ENCODE measurements around the gene SIRPB2.

SIRPB2 gene

DNA sequence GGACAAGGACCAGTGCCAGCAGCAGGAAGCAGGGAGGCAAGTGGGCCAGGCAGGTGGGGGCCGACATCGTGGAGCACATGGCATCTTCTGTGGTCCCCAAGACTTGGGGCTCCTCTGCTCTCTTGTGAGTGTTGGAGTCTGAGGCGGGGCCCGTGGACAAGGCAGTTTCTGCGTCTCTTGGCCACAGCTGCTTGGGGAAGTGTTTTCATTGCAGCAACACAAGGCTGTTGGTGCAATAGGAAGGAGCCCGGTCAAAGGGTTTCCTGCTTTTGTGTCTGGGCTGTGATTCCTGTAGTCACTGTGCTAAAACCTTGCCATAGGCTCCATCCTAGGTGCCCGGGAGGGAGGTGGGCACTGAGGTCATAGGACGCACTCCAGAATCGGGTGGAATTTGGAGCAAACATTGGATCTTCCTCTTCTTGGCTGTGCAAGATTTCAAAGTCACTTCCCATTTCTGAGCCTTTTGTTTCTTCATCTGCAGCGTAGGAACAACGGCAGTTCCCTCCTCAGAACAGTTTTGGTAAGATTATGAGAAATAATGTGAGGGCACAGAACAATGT lies at the start of gene SIRPB2:
Gene SIRPB2, minus strand, starts transcription at position 140 of the 560 bp plus-strand sequence. Its CDS starts 61 bp downstream, at position 79.
- Mint-ChIP-seq H3K27ac (no peak within 1 kb of the TSS), H3K36me3 (no peaks in the 10 kb centered on the region), H3K9me3 (no peaks in the 10 kb centered on the region), H3K4me1 (no peaks in the 10 kb centered on the region), H3K4me3 (no peak within 1 kb of the TSS), H3K27me3 (peaks cover 6% of the 10 kb centered on the region)

DNA sequence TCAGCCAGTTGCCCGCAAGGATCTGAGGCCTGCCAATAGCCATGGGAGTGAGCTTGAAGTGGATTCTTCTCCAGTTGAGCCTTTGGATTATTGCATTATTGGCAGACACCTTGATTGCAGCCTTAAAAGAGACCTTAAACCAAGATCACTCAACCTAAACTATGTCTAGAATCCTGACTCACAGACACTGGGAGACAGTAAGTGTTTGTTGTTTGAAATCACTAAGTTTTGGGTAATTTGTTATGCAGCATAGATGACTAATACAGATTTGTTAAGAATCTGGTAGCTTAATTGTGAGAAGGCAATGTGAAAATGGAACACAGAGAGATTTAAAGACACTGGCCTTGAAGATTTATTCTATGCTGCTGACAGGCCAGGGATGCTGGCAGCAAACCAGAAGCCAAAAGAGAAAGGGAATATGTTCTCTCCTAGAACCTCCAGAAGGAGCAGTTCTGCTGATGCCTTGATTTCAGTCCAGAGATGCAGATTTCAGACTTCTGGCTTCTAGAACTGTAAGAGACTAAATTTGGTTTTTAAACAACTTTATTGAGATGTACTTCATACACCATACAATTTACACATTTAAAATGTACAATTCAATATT lies 48.7 kb upstream of the SIRPB2 start:
- no peaks in the 10 kb centered on the region for H3K27me3 Mint-ChIP-seq
- H3K4me3 Mint-ChIP-seq = no peak overlapping the region

DNA sequence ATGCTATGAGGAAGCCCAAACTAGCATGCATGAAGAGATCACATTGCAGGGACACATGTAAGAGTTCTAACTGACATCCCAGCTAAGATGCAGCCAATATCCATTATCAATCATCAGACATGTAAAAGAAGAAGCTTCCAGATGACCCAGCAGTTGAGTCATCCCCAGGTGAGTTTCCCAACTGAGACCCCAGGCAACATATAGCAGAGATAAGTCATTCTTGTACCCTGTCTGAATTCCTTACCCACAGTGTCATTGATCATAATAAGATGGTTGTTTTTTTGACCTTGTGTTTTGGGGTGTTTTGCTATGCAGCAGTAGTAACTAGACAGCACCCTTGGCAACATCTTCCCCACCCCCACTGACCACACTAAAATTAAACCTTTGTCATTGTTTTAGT lies 47.4 kb upstream of the SIRPB2 start:
- Mint-ChIP-seq H3K4me1 (peaks cover 23% of the 10 kb centered on the region), H3K9me3 (peaks cover 15% of the 10 kb centered on the region), H3K27ac (no peak overlapping the region), H3K4me3 (no peak overlapping the region), H3K36me3 (peaks cover 3% of the 10 kb centered on the region), H3K27me3 (no peaks in the 10 kb centered on the region)

More for the DNA sequence above, 48.7 kb upstream of the SIRPB2 start:
- Mint-ChIP-seq H3K36me3 (peaks cover 5% of the 10 kb centered on the region), H3K27ac (peak overlapping the region; percentile 48), H3K4me1 (peaks cover 23% of the 10 kb centered on the region), H3K9me3 (peaks cover 19% of the 10 kb centered on the region)

DNA sequence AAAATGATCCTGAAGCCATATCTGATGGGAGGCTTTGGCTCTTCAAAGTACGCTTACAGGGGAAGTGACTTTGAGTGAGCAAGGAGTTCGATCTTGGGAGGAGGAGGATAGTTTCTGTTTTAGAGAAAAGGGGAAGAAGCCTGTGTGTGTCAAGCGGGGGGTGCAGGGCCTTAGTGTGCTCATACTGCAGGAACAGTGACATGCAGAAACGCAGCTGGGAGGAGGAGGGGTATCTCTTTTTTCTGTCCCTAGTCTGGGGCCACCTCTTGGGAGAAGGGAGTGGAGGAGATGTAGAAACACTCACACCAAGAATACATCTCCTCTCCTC lies 46.5 kb upstream of the SIRPB2 start:
- no peaks in the 10 kb centered on the region for H3K27me3 Mint-ChIP-seq
- peaks cover 15% of the 10 kb centered on the region for H3K9me3 Mint-ChIP-seq
- peaks cover 23% of the 10 kb centered on the region for H3K4me1 Mint-ChIP-seq
- peak overlapping the region; percentile 20 for H3K27ac Mint-ChIP-seq
- H3K4me3 Mint-ChIP-seq = no peak overlapping the region
- no peaks in the 10 kb centered on the region for H3K36me3 Mint-ChIP-seq

DNA sequence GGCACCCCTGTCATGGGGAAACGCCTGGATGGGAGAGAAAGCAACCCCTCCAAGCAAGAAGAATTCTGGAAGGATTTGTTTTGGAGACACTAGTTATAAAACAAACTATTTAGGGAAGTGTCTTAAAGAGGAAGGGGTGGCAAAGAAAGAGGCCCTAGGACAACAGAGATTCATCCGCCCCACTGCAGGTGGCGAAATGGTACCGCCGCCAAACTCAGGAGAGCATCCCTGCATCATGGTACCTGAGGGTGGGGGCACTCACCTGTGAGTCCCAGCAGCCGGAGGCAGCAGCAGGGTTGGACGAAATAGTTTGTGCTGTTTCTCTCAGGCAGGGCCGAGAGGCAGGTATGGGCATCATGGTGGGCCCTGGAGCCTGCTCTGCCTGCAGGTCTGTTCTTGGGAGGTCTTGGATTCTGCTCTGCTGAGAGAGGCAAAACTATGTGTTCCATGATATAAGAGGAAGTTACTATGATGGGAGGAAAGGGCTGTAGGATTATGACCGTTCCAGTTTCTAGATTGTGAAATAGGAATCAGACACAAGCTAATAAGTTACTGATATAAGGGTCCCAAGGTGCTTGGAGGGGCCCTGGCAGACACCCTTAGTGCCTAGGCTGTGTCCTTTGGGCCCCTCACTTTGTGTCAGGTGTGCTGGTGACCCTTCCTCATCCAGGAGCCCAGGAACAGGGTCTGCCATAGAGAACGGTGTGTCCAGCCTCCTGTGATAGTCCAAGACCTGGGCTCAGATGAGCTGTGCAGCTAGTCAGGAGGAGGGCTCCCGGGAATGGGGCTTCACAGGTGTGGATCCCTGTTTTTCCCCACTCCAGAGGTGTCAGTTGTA lies 45.9 kb upstream of the SIRPB2 start:
- peaks cover 23% of the 10 kb centered on the region for H3K4me1 Mint-ChIP-seq
- peaks cover 15% of the 10 kb centered on the region for H3K9me3 Mint-ChIP-seq
- no peak overlapping the region for H3K4me3 Mint-ChIP-seq
- peak overlapping the region; percentile 20 for H3K27ac Mint-ChIP-seq
- no peaks in the 10 kb centered on the region for H3K36me3 Mint-ChIP-seq
- H3K27me3 Mint-ChIP-seq = no peaks in the 10 kb centered on the region

DNA sequence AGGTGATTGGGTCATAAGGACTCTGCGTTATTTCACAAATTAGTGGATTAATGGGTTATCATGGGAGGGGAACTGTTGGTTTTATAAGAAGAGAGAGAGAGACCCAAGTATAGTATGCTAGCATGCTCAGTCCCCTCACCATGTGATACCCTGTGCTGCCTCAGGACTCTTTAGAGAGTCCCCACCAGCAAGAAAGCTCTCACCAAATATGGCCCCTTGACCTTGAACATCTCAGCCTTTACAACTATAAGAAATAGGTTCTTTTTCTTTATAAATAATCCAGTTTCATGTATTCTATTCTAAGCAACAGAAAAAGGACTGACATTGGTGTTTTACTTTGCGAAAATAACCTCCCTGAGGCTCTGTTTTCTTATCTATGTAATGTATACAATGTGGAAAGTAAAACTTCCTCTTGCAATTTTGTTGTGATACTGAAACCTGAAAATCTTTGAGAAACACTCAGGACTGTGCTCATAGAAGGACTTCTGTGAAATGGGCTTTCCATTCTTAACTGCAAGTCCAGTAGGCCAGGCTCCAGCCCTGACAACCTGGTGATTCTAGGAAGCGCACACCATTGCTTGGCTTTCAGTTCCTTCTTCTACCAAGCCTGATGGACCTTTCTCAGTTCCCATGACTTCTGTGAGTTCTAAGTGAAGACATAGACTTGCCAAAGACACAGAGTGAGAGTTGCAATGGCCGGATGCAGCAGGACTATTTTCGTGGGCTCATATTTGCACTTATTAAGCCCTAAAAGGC lies 44.4 kb upstream of the SIRPB2 start:
- Mint-ChIP-seq H3K9me3 (peaks cover 5% of the 10 kb centered on the region), H3K27me3 (no peaks in the 10 kb centered on the region), H3K4me1 (peaks cover 24% of the 10 kb centered on the region), H3K4me3 (no peak overlapping the region), H3K36me3 (no peaks in the 10 kb centered on the region), H3K27ac (no peak overlapping the region)

DNA sequence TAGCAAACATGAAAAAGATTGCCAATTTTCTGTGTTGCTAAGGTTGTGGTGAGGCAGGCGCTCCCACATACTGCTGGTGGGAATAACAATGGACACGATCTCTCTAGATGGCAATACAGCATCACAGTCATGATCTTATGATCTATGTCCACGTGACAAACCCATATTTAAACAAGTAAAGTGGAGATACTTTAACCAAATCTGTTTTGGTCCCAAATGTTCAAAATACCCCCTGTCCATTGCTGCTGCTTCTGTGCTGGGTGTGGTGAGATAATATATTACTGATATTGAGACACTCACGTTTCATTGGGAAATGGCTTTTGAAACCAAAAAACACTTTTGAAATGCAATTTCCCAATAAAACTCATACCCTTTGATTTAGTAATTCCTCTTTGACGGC lies 43.3 kb upstream of the SIRPB2 start:
- Mint-ChIP-seq H3K4me1 (peaks cover 23% of the 10 kb centered on the region), H3K27ac (no peak overlapping the region), H3K4me3 (no peak overlapping the region), H3K36me3 (no peaks in the 10 kb centered on the region), H3K27me3 (no peaks in the 10 kb centered on the region), H3K9me3 (no peaks in the 10 kb centered on the region)

DNA sequence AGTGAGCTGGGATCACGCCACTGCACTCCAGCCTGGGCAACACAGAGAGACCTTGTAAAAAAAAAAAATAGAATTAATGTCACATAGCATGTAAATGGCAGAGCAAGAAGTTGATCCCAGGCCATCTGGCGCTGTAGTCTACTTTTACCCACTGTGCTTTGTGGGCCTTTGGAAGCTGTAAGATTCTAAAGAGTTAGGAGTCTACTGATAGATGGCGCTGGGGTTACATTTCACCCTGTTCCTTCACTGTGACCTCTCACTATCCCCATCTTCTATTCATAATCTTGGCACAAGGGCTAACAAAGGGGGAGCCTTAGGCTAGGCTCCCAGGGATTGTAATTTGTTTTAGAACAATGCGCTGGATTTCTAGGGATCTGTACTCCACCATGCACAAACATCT lies 41.8 kb upstream of the SIRPB2 start:
- Mint-ChIP-seq H3K27ac (no peak overlapping the region), H3K4me1 (peaks cover 16% of the 10 kb centered on the region), H3K27me3 (no peaks in the 10 kb centered on the region), H3K36me3 (peaks cover 2% of the 10 kb centered on the region), H3K9me3 (no peaks in the 10 kb centered on the region), H3K4me3 (no peak overlapping the region)

DNA sequence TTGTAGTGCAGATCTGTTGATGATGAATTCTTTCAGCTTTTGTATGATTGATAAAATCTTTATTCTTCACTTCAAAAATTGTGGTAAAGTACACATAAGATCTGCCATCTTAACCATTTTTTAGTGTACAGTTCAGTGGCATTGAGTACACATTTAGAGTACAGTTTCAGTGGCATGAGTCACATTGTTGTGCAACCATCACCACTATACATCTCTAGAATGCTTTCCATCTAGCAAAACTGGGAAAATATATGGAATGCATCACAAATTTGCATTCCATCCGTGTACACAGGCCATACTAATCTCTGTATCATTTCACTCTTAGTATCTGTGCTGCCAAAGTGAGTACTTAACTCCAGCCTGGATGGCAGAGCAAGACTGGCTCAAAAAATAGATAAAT lies 37.6 kb upstream of the SIRPB2 start:
- H3K27me3 Mint-ChIP-seq = no peaks in the 10 kb centered on the region
- peaks cover 8% of the 10 kb centered on the region for H3K4me1 Mint-ChIP-seq
- H3K36me3 Mint-ChIP-seq = peaks cover 2% of the 10 kb centered on the region
- H3K27ac Mint-ChIP-seq = no peak overlapping the region
- no peaks in the 10 kb centered on the region for H3K9me3 Mint-ChIP-seq
- H3K4me3 Mint-ChIP-seq = no peak overlapping the region

DNA sequence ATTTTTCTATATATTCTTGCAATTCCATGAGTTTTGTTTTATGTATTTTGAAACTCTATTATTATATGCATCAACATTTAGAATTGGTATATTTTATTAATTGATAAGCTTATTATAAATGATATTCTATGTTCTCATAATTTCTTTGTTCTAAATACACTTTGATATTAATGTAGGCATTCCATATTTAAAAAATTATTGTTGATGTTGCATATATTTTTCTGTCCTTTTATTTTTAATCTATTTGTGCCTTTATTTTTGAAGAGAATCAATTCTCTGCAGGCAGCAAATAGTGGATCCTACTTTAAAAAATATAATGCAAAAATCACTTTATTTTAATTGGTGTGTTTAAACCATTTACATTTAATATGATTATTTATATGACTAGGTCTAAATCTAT lies 36.7 kb upstream of the SIRPB2 start:
- Mint-ChIP-seq H3K4me1 (peaks cover 8% of the 10 kb centered on the region), H3K27ac (no peak overlapping the region), H3K4me3 (no peak overlapping the region), H3K27me3 (no peaks in the 10 kb centered on the region), H3K9me3 (no peaks in the 10 kb centered on the region), H3K36me3 (peaks cover 2% of the 10 kb centered on the region)

DNA sequence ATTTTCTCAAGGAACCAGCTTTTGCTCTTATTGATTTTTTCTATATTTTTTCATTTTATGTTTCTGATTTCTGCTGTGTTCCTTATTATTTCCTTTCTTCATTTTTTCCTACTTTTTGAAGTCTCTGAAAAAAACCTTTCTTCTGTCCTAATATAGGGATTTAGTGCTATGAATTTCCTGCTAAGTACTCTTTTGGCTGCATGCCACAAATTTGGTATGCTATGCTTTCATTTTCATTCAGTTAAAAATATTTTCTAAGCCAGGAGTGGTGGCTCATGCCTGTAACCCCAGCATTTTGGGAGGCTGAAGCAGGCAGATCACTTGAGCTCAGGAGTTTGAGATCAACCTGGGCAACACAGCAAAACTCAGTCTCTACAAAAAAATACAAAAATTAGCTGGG lies 35.7 kb upstream of the SIRPB2 start:
- Mint-ChIP-seq H3K4me1 (peaks cover 8% of the 10 kb centered on the region), H3K27ac (no peak overlapping the region), H3K27me3 (no peaks in the 10 kb centered on the region)

DNA sequence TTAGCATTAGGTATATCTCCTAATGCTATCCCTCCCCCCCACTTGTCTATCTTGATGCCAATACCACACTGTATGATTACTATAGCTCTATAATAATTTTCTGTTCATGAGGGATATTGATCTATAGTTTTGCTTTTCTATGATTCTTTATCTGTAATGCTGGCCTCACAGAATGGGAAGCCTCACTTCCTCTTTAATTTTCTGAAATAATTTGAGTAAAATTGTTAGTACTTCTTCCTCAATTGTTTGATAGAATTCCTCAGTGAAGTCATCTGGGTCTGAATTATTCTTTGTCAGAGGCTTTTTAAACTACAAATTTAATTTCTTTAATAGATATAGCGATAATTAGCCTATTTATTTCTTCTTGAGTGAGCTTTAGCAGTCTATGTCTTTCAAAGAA lies 35.1 kb upstream of the SIRPB2 start:
- Mint-ChIP-seq H3K9me3 (no peaks in the 10 kb centered on the region), H3K4me3 (no peak overlapping the region), H3K36me3 (peaks cover 2% of the 10 kb centered on the region), H3K27me3 (no peaks in the 10 kb centered on the region), H3K4me1 (peaks cover 8% of the 10 kb centered on the region), H3K27ac (no peak overlapping the region)

More for the DNA sequence above, 35.7 kb upstream of the SIRPB2 start:
- Mint-ChIP-seq H3K36me3 (peaks cover 2% of the 10 kb centered on the region), H3K4me3 (no peak overlapping the region), H3K9me3 (no peaks in the 10 kb centered on the region)

DNA sequence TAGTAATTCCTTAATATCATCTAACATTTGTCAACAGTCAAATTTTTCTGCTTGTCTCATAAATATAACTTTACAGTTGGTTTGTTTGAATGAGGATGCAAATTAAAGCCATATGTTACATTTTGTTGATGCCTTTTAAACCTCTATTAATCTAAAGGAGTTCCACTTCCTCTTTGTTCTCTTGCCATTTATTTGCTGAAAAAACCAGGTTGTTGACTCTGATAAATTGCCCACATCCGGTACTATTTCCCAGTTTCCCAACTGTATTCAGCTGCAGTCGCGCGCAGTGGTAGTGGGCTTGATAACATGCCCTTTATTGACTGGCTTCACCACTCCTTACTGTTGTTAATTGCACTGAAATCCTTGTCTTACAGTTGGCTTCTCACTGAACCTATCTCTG lies 32.8 kb upstream of the SIRPB2 start:
- H3K4me1 Mint-ChIP-seq = peaks cover 3% of the 10 kb centered on the region
- no peaks in the 10 kb centered on the region for H3K9me3 Mint-ChIP-seq
- peaks cover 2% of the 10 kb centered on the region for H3K36me3 Mint-ChIP-seq
- no peak overlapping the region for H3K4me3 Mint-ChIP-seq
- no peak overlapping the region for H3K27ac Mint-ChIP-seq
- H3K27me3 Mint-ChIP-seq = no peaks in the 10 kb centered on the region

DNA sequence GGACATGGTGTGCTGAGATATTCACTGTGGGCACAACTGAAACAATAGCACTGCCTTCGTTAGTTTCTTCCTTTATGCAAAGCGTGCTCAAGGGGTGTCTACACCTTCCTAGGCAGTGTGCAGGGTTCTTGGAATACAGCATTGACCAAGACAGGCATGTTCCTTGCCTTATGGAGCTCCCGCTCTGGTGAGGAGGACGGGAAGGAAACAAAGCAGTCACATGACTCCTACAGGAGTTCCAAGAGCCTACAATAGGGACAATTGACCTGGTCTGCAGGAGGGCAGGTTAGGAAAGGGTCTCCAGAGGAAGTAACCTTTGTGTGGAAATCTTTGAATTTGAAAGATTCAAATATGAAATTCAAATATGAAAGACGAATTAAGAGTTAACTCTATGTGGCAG lies 25.8 kb upstream of the SIRPB2 start:
- no peaks in the 10 kb centered on the region for H3K9me3 Mint-ChIP-seq
- no peak overlapping the region for H3K4me3 Mint-ChIP-seq
- no peaks in the 10 kb centered on the region for H3K4me1 Mint-ChIP-seq
- no peaks in the 10 kb centered on the region for H3K27me3 Mint-ChIP-seq
- H3K36me3 Mint-ChIP-seq = no peaks in the 10 kb centered on the region
- no peak overlapping the region for H3K27ac Mint-ChIP-seq

DNA sequence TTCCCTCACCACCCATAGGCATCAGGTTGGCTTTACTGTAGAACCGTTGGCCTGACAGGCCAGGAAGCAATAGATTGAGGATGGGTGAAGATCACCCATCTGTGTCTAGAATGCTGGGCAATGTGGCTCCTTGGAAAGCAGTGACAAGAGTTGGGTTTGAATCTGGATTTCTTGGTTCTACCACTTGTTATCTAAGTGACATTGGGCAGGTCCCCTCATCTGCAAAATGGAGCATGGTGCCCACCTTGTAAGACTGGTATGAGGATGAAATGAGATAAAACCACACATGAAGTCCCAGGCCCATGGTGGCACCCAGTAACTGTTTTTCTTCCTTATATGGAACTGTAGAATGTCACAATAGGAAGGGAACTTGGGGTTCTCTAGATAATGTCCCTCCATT lies 22.6 kb upstream of the SIRPB2 start:
- Mint-ChIP-seq H3K4me3 (no peak overlapping the region), H3K4me1 (peaks cover 6% of the 10 kb centered on the region), H3K36me3 (no peaks in the 10 kb centered on the region), H3K27me3 (peaks cover 2% of the 10 kb centered on the region), H3K27ac (no peak overlapping the region), H3K9me3 (no peaks in the 10 kb centered on the region)

DNA sequence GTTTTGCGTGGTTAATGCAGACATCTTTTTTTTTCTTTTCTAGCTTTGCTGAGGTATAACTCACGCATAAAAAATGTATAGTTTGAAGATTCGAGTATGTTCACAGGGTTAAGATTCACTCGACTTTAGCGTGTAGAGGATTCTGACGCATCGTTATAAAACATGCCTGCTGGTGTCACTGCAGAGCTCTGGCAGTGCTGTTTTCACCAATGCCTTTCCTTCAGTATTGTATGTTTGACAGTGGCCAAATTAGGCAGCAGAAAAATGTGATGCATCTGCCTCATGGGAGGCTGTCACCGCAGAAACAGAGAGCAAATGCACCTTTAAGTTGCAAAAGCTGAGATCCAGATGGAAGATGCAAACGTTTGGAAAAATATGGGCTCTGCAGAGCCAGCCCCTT lies 18.0 kb upstream of the SIRPB2 start:
- Mint-ChIP-seq H3K9me3 (no peaks in the 10 kb centered on the region), H3K36me3 (no peaks in the 10 kb centered on the region)

More for the DNA sequence above, 18.0 kb upstream of the SIRPB2 start:
- no peak overlapping the region for H3K27ac Mint-ChIP-seq
- H3K4me3 Mint-ChIP-seq = no peak overlapping the region
- peaks cover 6% of the 10 kb centered on the region for H3K4me1 Mint-ChIP-seq
- H3K27me3 Mint-ChIP-seq = peaks cover 2% of the 10 kb centered on the region

Measured in activated naive CD4-positive, alpha-beta T cell treated with anti-CD3 and anti-CD28 coated beads, Interleukin-2, amount 50 U/mL, for 24 hours (primary cell).